ENCODE results near the gene CPT2. TPM values are rescaled to one million over a fixed set of nuclear protein-coding genes. Genes with fewer than 3 reads are reported as not detected.

CPT2 gene
- total and polyA plus RNA-seq, 2 of the 13 experiments (the other 11 are each of a cell fraction or from before 2014, with no cell fraction given) = 12.6 to 14.6 TPM

GRCh38 chr1:53182111-53182593 lies 14.5 kb upstream of the CPT2 start (continued):
- TF ChIP-seq, protein P1, sequence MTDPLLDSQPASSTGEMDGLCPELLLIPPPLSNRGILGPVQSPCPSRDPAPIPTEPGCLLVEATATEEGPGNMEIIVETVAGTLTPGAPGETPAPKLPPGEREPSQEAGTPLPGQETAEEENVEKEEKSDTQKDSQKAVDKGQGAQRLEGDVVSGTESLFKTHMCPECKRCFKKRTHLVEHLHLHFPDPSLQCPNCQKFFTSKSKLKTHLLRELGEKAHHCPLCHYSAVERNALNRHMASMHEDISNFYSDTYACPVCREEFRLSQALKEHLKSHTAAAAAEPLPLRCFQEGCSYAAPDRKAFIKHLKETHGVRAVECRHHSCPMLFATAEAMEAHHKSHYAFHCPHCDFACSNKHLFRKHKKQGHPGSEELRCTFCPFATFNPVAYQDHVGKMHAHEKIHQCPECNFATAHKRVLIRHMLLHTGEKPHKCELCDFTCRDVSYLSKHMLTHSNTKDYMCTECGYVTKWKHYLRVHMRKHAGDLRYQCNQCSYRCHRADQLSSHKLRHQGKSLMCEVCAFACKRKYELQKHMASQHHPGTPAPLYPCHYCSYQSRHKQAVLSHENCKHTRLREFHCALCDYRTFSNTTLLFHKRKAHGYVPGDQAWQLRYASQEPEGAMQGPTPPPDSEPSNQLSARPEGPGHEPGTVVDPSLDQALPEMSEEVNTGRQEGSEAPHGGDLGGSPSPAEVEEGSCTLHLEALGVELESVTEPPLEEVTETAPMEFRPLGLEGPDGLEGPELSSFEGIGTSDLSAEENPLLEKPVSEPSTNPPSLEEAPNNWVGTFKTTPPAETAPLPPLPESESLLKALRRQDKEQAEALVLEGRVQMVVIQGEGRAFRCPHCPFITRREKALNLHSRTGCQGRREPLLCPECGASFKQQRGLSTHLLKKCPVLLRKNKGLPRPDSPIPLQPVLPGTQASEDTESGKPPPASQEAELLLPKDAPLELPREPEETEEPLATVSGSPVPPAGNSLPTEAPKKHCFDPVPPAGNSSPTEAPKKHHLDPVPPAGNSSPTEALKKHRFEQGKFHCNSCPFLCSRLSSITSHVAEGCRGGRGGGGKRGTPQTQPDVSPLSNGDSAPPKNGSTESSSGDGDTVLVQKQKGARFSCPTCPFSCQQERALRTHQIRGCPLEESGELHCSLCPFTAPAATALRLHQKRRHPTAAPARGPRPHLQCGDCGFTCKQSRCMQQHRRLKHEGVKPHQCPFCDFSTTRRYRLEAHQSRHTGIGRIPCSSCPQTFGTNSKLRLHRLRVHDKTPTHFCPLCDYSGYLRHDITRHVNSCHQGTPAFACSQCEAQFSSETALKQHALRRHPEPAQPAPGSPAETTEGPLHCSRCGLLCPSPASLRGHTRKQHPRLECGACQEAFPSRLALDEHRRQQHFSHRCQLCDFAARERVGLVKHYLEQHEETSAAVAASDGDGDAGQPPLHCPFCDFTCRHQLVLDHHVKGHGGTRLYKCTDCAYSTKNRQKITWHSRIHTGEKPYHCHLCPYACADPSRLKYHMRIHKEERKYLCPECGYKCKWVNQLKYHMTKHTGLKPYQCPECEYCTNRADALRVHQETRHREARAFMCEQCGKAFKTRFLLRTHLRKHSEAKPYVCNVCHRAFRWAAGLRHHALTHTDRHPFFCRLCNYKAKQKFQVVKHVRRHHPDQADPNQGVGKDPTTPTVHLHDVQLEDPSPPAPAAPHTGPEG (CRISPR knock-in tag; IDR thresholded peaks at IDR 0.05) = 0 out of 2 replicates have a peak, but pooled peaks have one; percentile 44
- TF ChIP-seq MIXL1 (CRISPR knock-in tag; IDR thresholded peaks at IDR 0.05) (peak; percentile 40; the same call in 1 of the 2 replicates), NCOA5 (CRISPR knock-in tag; IDR thresholded peaks at IDR 0.05) (no peak), MTF2 (CRISPR knock-in tag; IDR thresholded peaks at IDR 0.05; ENCODE audit: borderline replicate concordance) (no peak), MED1 (CRISPR knock-in tag; IDR thresholded peaks at IDR 0.05) (peak; percentile 48; the same call in 1 of the 2 replicates), HOXA3 (CRISPR knock-in tag; IDR thresholded peaks at IDR 0.05) (0 out of 2 replicates have a peak, but pooled peaks have one; percentile 15), PRDM15 (CRISPR knock-in tag; IDR thresholded peaks at IDR 0.05) (0 out of 2 replicates have a peak, but pooled peaks have one; percentile 39), MED13 (CRISPR knock-in tag; IDR thresholded peaks at IDR 0.05) (no peak), PHF8 (CRISPR knock-in tag; IDR thresholded peaks at IDR 0.05) (0 out of 2 replicates have a peak, but pooled peaks have one; percentile 37), PPARG (CRISPR knock-in tag; conservative IDR thresholded peaks at IDR 0.05) (peak; percentile 58; the same call in 1 of the 2 replicates), ZNF331 (CRISPR knock-in tag; IDR thresholded peaks at IDR 0.05) (0 out of 2 replicates have a peak, but pooled peaks have one; percentile 35), HMGXB4 (CRISPR knock-in tag; IDR thresholded peaks at IDR 0.05; ENCODE audit: borderline replicate concordance in 1 of 2, low read depth in 1 of 2) (peak; percentile 70 to 80), ONECUT2 (CRISPR knock-in tag; IDR thresholded peaks at IDR 0.05) (no peak)
- TF ChIP-seq, protein P2, sequence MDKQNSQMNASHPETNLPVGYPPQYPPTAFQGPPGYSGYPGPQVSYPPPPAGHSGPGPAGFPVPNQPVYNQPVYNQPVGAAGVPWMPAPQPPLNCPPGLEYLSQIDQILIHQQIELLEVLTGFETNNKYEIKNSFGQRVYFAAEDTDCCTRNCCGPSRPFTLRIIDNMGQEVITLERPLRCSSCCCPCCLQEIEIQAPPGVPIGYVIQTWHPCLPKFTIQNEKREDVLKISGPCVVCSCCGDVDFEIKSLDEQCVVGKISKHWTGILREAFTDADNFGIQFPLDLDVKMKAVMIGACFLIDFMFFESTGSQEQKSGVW (CRISPR knock-in tag; IDR thresholded peaks at IDR 0.05; ENCODE audit: borderline replicate concordance) = no peak
